Islet of Langerhans (tissue), 1 donor: Measurements from ENCODE around the gene TPSAB1.
"Not testable (repeated sequence)": the region's sequence is repeated elsewhere in the genome, so short reads cannot be mapped to it uniquely, and the experiment has no call there.

Experiments
- FAIRE-seq: peaks from one replicate; lab custom pipeline; 2011; peaks lifted over from hg19 to GRCh38; lab: Jason Lieb, UNC

Gene TPSAB1

DNA sequence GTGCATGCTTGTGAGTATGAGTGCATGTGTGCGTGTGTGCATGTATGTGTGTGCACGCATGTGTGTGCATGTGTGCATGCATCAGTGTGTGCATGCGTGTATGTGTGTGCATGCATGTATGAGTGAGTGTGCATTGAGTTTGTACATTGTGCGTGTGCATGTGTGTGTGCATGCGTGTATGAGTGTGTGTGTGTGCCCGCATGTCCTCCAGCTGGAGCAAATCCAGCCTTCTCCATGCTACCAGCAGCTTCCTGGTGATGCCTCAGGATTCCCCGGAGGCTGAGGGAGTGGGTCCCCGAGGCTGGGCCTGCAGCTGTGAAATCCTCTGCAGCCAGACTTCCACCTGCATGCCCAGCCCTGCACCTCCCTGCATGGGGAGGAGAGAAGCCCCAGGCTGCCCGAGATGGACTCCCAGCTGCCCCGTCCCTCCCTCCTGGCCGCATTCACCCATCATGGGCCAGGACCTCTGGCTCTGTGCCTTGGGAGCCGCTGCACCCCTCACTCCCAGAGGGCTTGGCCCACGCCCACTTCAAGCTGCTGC is 24.7 kb downstream of the TPSAB1 start:
- no peak for FAIRE-seq

DNA sequence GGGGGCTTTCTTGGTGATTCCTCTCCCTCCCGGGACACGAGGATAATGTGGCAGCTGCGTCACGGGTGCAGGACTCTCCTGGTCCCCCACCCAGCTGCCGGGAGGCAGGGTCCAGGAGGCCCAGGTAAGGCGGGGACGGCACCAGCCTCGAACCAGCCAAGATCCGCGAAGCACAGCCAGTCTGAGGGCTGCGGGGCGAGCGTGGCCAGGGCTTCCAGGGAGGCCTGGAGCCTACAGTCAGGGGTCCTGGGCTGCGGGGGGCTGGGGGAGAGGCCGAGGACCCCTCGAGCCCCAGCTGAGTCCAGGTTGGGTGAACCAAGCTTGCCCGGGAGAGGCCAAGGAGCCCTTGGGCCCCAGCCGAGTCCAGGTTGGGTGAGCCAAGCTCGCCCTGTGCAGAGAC is 25.3 kb downstream of the TPSAB1 start:
- no peak for FAIRE-seq

- FAIRE-seq, result not testable (repeated sequence)
These were observed 28.9 kb downstream of the TPSAB1 start for GRCh38 chr16:1269418-1269817.

GRCh38 chr16:1271380-1271723 is 30.8 kb downstream of the TPSAB1 start:
- no peak for FAIRE-seq

- FAIRE-seq, result not testable (repeated sequence)
These were observed 31.4 kb downstream of the TPSAB1 start for GRCh38 chr16:1271724-1272413.

DNA sequence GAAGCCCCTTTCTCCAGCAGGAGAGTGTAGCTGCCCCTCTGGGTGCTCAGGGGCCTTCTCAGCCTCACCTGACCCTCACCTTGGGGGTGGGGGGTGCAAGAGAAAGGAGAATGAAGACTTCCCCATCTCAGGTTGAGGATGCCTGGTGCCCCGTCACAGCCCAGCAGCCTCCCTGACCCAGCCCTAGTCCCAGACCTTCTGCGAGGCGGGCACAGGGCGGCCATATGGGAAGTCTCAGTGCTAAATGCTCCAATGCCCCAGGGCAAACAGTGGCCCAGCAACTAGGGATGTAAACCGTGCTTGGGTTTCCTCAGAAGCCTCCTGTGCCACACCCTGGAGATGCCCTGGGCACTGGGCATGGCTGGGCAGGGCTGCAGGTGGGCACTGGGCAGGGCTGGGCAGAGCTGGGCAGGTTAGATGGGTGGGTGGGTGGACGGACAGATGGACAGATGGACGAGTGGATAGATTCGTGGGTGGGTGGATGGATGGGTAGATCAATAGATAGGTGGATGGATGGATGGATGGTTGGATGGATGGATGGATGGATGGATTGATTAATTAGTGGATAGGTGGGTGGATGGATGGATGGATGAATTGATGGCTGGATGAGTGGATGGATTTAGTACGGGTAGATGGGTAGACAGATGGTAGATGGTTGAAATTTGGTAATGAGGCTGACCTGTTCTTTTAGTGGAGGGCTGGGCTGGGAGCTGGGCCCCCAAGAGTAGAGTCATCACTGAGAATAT is 32.1 kb downstream of the TPSAB1 start:
- no peak for FAIRE-seq

- FAIRE-seq, result no peak
These were observed 33.3 kb downstream of the TPSAB1 start for GRCh38 chr16:1273816-1274215.

- no peak for FAIRE-seq
These were observed 34.3 kb downstream of the TPSAB1 start for GRCh38 chr16:1274767-1275166.

GRCh38 chr16:1275791-1276579 is 35.5 kb downstream of the TPSAB1 start:
- FAIRE-seq, result no peak

GRCh38 chr16:1276580-1276878 is 36.0 kb downstream of the TPSAB1 start:
- no peak for FAIRE-seq

GRCh38 chr16:1277151-1277598 is 36.7 kb downstream of the TPSAB1 start:
- FAIRE-seq, result no peak

DNA sequence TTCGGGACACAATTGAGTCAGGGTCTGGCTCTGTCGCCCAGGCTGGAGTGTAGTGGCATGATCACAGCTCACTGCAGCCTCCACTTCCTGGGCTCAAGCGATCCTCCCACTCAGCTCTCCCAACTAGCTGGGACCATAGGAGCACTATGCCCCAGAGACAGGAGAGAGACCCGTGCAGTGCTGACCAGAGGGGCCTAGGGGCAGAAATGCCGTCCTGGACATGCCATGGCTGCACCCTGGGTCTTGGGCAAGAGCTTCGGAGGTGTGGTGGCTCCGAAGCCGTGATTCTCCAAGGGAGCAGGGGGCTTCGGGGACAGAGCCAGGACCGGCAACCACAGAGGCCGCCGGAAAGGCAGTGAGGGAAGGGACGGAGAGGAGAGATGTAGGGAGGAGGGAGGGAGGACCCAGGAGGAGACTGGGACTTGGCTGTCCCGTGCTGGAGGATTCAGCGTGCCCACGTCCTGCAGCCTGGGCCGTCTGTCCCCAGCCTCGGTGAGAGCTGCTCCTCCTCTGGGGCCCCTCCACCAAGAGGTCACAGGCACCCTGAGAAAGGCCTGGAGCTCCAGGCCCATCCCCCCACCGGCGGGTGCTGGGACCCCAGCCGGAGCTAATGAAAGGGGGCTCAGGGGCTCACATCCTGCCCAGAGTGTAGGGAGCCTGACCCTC is 37.2 kb downstream of the TPSAB1 start:
- no peak for FAIRE-seq

DNA sequence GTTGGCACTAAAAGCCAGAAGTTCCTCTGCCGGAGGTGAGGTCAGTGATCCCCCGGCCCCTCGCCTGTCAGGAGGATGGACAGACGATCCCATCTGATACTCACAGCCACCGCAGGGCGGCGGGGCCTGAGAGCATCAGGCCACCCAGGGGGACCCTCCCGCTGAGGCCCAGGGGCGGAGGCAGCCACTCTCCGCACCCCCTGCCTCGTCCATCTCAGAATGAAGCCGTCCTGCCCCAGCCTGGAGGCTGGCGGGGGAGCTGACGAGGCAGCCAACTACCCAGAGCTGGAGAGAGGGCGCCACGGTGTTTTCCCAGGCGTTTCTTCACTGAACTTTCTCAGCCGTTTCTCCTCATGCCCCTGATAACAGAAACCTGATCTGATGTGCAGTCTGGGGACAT is 38.0 kb downstream of the TPSAB1 start:
- FAIRE-seq, result no peak

DNA sequence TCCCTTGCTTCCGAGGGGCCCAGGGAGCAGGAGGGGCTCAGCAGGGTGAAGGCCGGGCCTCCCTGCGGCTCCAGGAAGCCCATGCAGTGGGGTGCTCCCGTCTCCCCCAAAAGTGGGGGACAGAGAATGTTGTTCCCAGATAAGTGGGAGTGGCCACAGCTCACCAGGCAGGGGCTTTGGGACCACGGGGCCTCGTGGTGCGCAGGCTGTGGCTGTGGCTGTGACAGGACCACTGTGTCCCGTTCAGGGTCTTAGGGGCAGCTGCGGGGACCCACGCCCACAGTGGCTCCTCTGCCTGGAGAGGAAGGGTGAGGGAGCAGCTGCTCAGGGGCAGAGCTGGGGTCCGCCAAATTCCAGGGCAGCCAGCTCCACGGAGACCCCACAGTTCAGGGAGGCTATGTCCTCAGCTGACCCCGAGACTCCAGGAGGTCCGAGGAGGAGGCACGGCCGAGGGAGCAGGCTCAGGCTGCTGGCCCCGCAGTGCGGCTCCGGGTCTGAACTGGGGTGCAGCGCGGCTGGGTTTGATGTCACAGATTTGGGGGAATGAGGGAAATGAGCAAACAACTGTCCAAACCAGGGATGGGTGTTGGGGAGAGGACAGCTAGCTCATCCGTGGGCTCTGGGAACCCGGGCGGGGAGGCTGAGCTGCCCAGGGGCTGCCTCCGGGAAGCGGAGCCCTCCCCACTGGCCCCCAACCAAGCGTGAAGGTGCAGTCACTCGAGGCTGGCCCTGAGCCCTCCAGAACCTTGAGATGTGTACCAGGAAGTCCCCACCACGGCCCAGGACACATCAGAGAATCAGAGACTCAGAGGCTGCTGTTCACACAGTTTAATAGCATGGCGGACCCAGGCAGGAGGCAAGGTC is 38.8 kb downstream of the TPSAB1 start:
- no peak for FAIRE-seq

GRCh38 chr16:1279945-1280589 is 39.6 kb downstream of the TPSAB1 start:
- FAIRE-seq, result no peak

DNA sequence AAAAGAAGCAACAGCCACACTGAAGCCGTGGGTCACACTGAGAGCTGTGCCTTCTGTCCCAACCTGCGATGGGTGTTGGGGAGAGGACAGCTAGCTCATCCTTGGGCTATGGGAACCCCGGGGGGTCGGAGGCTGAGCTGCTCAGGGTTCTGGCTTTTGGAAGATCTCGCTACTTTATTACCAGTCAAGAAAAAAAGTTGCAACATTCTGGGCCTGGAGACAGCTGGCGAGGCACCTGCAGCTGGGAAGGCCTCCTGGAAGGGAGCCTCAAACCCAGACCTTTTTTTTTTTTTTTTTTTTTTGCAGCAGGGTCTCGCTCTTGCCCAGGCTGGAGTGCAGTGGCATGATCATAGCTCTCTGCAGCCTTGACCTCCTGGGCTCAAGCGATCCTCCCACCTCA is 40.3 kb downstream of the TPSAB1 start:
- FAIRE-seq, result no peak

GRCh38 chr16:1281517-1281916 is 41.0 kb downstream of the TPSAB1 start:
- FAIRE-seq, result no peak

DNA sequence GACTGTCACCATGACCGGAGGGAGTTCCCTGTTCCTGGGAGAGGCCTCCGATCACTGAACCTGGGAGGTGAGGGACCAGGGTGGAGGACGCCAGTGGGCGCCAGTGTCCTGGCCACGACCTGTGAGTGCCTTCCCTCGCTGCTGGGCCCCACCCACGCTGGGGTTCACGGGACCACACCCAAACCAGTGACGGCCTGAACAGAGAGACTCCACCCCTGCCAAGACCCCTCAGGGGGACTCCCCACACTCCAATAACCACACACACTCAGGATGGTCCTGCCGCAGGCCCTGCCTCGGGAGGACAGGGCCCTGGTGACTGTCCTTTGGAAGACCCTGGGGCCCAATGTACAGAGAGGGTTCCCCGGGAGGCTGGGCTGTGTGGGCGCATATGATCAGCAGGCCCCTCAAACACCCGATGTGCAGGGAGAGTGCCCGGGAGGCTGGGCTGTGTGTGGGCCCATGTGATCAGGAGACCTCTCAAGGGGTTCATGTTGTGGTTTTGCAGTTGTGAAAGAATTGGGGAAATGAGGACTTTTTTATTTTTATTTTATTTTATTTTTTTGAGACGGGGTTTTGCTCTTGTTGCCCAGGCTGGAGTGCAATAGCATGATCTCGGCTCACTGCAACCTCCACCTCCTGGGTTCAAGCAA is 41.9 kb downstream of the TPSAB1 start:
- no peak for FAIRE-seq

- no peak for FAIRE-seq
These were observed 42.8 kb downstream of the TPSAB1 start for GRCh38 chr16:1283296-1283695.

- FAIRE-seq, result no peak
These were observed 43.6 kb downstream of the TPSAB1 start for GRCh38 chr16:1283996-1284616.
